Kidney tubule cell (primary cell): Measurements from ENCODE around the gene SMC6.

Experiments used
- DNase-seq: peaks from one replicate; pipeline ENCODE4 v3.0.0-alpha.2; 2018; ENCODE audit warnings: low spot score

SMC6 gene, protein sequence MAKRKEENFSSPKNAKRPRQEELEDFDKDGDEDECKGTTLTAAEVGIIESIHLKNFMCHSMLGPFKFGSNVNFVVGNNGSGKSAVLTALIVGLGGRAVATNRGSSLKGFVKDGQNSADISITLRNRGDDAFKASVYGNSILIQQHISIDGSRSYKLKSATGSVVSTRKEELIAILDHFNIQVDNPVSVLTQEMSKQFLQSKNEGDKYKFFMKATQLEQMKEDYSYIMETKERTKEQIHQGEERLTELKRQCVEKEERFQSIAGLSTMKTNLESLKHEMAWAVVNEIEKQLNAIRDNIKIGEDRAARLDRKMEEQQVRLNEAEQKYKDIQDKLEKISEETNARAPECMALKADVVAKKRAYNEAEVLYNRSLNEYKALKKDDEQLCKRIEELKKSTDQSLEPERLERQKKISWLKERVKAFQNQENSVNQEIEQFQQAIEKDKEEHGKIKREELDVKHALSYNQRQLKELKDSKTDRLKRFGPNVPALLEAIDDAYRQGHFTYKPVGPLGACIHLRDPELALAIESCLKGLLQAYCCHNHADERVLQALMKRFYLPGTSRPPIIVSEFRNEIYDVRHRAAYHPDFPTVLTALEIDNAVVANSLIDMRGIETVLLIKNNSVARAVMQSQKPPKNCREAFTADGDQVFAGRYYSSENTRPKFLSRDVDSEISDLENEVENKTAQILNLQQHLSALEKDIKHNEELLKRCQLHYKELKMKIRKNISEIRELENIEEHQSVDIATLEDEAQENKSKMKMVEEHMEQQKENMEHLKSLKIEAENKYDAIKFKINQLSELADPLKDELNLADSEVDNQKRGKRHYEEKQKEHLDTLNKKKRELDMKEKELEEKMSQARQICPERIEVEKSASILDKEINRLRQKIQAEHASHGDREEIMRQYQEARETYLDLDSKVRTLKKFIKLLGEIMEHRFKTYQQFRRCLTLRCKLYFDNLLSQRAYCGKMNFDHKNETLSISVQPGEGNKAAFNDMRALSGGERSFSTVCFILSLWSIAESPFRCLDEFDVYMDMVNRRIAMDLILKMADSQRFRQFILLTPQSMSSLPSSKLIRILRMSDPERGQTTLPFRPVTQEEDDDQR

GRCh38 chr2:17753803-17754663 is at the start of gene SMC6, which contains the start of gene GEN1:
Gene SMC6 (minus strand): TSS chr2:17753810. CDS start chr2:17745946, 7,864 bp downstream.
Gene GEN1 (plus strand): TSS chr2:17754138. CDS start chr2:17759944, 5,806 bp downstream.
- peak; percentile 93 for DNase-seq

DNA sequence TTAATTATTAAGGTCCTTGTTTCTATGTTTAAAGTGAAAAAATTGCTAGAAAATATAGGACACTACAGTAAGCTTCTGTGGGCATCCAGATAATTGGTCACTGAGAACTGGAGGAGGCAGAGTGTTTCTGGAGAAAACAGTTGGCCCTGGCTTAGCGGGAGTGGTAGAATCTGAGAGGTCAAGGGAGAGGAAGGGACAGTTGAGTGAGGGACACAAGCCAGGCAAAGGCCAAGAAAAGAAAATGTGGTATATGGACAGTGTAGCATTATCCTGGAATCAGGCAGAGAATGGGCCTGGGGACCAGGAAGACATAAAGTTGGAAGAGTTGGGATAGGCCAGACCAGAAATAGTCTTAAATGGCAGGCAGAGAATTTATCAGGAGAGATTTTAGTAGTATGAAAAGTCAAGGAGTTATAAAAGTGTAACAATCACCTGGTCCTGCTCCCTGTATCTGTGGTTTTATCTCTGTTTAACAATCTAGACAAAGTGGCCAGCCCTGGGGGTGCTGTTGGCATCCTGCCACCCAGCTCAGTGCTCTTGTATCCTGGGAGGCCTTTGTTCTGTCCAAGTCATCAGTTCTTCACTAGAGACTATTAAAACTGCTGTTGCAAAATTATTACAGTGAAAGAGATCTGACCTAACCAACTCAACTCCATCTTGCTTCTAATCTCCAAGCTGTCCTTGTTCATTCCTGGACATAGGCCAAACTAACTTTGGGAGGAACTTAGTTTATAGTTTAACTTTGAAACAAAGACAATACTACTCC is 47.3 kb upstream of the SMC6 start:
- peak; percentile 42 for DNase-seq

- DNase-seq: no peak
These were observed 46.6 kb upstream of the SMC6 start for GRCh38 chr2:17800219-17800618.

- peak; percentile 17 for DNase-seq
These were observed 45.9 kb upstream of the SMC6 start for GRCh38 chr2:17799301-17800120.

GRCh38 chr2:17798338-17798737 is 44.7 kb upstream of the SMC6 start:
- DNase-seq: no peak

DNA sequence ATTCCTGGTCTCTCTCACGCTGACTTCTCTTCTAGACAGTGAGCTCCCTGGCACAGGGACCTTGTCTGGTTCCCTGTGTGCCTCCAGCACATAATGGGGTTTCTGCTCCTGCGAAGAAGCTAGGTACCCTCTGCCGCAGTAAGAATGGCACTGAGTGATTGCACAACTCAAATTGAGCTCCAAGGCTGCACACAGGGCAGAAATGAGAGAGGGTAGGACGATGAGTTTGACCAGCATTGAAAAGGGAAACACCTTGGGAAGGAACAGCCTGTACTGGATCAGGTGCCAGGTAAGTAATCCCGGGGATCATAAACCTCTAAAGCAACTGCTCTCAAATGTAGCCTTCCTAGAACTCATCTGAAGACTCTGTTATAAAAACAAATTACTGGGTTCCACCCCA is 41.7 kb upstream of the SMC6 start:
- no peak for DNase-seq

DNA sequence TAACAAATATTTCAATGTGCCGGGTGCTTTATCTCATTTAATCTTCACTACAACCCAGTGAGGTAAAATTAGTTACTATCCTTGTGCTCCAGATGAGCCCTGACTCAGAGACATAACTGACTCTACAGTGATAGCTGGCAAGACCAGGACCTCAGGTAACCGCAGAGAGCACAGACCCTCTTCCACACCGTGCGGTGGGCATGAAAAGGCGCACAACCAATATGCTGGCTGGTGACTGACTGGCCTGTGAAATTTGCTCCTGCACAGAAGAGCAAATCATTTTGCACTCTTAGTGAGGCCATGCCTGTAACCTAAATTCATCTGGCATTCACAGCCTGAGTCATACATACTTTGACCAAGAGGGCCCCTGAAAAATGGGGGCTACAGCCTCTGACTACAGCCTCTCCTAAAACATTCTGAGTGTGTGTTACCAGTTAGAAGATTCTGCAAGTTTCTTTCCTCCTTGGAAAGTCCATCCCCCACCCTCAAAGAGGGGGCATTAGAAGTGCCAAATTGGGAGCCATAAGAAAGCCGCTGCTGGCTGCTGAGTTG is 40.3 kb upstream of the SMC6 start:
- no peak for DNase-seq

GRCh38 chr2:17793296-17793695 is 39.7 kb upstream of the SMC6 start:
- no peak for DNase-seq

- no peak for DNase-seq
These were observed 38.9 kb upstream of the SMC6 start for GRCh38 chr2:17792515-17792914.

- no peak for DNase-seq
These were observed 38.2 kb upstream of the SMC6 start for GRCh38 chr2:17791817-17792130.

GRCh38 chr2:17791121-17791816 is 37.7 kb upstream of the SMC6 start:
- DNase-seq: no peak

GRCh38 chr2:17790536-17790935 is 36.9 kb upstream of the SMC6 start:
- DNase-seq: no peak

- no peak for DNase-seq
These were observed 35.2 kb upstream of the SMC6 start for GRCh38 chr2:17788773-17789172.

DNA sequence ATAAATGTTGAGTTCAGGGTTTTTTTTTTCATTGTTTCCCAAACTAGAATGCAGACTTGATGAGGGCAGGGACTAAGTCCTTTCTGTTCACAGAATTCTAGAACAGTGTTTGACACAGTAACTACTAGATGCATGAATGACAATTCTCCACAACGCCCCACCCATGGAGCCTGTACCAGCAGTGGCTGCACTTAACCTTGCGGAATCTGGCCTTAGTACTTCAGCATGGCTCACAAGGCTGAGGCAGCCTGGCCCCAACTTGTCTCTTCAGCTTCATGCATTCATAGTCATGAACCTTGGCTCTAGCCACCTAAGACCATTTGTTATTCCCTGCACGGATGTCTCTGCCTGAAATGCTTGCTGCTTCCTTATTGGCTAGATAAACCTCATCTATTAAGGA is 33.1 kb upstream of the SMC6 start:
- no peak for DNase-seq

DNA sequence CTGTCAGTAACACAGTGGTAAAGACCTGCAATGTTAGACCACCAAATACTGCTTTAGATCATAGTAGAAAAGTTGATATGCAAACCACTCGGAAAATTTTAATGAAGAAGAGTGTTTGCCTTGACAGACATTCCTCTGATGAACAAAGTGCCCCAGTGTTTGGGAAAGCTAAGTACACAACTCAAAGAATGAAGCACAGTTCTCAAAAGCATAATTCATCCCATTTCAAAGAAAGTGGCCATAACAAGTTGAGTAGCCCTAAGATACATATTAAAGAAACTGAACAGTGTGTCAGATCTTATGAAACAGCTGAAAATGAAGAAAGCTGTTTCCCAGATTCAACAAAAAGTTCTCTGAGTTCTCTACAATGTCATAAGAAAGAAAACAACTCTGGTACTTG is 27.9 kb upstream of the SMC6 start:
- no peak for DNase-seq

DNA sequence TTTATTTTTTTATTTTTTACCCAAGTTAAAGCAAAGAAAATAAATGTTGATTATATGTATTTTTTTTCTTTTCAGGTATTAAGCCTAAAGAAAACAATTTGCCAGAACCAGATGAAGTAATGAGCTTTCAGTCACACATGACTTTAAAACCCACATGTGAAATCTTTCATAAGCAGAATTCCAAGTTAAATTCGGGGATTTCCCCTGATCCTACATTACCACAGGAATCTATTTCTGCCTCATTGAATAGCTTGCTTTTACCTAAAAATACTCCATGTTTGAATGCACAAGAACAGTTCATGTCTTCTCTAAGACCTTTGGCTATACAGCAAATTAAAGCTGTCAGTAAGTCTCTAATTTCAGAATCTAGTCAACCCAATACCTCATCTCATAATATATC is 26.9 kb upstream of the SMC6 start:
- DNase-seq: peak; percentile 68

DNA sequence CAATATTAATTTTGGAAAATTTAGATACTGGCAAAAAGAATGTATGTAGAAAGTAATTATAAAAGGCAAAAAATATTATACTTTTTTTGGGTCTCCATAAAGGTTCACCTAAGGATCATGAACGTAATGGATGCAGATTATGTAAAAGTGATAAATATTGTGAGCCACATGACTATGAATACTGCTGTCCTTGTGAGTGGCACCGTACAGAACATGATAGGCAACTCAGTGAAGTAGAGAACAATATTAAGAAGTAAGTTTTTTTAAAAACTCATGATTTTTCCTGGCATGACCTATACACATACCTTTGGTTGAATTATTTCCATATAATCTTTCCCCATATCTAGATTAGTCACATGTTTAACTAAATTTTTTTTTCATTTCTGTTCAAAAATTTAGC is 18.9 kb upstream of the SMC6 start:
- no peak for DNase-seq

GRCh38 chr2:17771956-17772355 is 18.3 kb upstream of the SMC6 start:
- no peak for DNase-seq

- DNase-seq: no peak
These were observed 15.3 kb upstream of the SMC6 start for GRCh38 chr2:17768894-17769293.
